ENCODE data around the gene ITPR2. TPM values are rescaled to one million over a fixed set of nuclear protein-coding genes. Genes with fewer than 3 reads are reported as not detected.
A peak's percentile ranks its signal among the peaks of the same experiment; 100 is the strongest.
"Not testable (repeated sequence)": the region's sequence is repeated elsewhere in the genome, so short reads cannot be mapped to it uniquely, and the experiment has no call there.

Gene ITPR2
- total RNA-seq, 1 experiment from 2014 or later = 26.0 TPM

- Histone ChIP-seq H3K4me2 (no peak overlapping the region), H3K79me2 (ENCODE audit: low read depth) (peaks cover 1% of the 10 kb centered on the region; the same call in 1 of the 2 replicates), H3K9me2 (ENCODE audit: insufficient read depth) (no peaks in the 10 kb centered on the region), H2AFZ (no peak overlapping the region), H3K27me3 (ENCODE audit: insufficient read depth, low read depth) (no peaks in the 10 kb centered on the region), H3K4me3 (no peak overlapping the region), H4K20me1 (ENCODE audit: insufficient read depth) (no peaks in the 10 kb centered on the region), H3K27ac (no peak overlapping the region), H3K9me3 (ENCODE audit: insufficient read depth, low read depth) (no peaks in the 10 kb centered on the region), H3F3A (ENCODE audit: insufficient read depth, low read depth) (peaks cover 9% of the 10 kb centered on the region; the same call in 1 of the 2 replicates), H3K4me1 (replicated peaks; ENCODE audit: insufficient read depth) (peaks cover 7% of the 10 kb centered on the region), H3K36me3 (ENCODE audit: low read depth) (no peaks in the 10 kb centered on the region)
- DNase-seq = no peak
- BruUV-seq (replicated peaks) = no TSS peak
- POLR2A ChIA-PET (ENCODE audit: unreplicated experiment) = interaction anchor here (0.7 kb wide), 1 partner anchor 561 kb away, joined by 6 read pairs; no protein-coding TSS in a partner anchor
- TF ChIP-seq, protein P1, sequence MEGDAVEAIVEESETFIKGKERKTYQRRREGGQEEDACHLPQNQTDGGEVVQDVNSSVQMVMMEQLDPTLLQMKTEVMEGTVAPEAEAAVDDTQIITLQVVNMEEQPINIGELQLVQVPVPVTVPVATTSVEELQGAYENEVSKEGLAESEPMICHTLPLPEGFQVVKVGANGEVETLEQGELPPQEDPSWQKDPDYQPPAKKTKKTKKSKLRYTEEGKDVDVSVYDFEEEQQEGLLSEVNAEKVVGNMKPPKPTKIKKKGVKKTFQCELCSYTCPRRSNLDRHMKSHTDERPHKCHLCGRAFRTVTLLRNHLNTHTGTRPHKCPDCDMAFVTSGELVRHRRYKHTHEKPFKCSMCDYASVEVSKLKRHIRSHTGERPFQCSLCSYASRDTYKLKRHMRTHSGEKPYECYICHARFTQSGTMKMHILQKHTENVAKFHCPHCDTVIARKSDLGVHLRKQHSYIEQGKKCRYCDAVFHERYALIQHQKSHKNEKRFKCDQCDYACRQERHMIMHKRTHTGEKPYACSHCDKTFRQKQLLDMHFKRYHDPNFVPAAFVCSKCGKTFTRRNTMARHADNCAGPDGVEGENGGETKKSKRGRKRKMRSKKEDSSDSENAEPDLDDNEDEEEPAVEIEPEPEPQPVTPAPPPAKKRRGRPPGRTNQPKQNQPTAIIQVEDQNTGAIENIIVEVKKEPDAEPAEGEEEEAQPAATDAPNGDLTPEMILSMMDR (conservative IDR thresholded peaks at IDR 0.05) = no peak
- TF ChIP-seq EZH2 (IDR thresholded peaks at IDR 0.05; ENCODE audit: low read depth) = no peak
- intact Hi-C loops (cut with micrococcal nuclease; ENCODE audit: unreplicated experiment) = loop anchor here (10.0 kb wide), 1 partner anchor 561 kb away; no protein-coding TSS in a partner anchor
- CTCF ChIA-PET = no interaction called here
These were observed 3.2 kb upstream of the ITPR2 start for GRCh38 chr12:26836201-26836600.

DNA sequence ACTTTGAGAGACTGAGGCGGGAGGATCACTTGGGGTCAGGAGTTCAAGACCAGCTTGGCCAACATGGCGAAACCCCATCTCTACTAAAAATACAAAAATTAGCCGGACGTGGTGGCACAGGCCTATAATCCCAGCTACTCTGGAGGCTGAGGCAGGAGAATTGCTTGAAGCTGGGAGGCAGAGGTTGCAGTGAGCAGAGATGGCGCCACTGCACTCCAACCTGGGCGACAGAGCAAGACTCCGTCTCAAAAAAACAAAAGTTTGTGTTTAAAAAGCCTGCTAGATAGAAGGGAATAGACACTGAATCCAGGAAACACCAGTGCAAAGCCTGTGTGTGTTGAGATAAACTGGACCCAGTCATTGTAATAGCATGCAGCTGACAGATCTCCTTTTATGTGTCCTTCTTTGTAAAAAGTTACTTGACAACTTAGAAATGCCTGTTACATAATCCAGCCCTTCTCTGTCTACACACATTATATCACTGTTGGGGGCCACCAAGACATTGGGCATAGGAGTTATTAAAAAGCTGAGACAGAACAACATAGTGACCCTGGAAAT is 1.6 kb upstream of the ITPR2 start:
- H3K27me3 ChIP-seq (ENCODE audit: insufficient read depth, low read depth); H2AFZ ChIP-seq; H3K9me2 ChIP-seq (ENCODE audit: insufficient read depth); BruUV-seq (replicated peaks); H3K36me3 ChIP-seq (ENCODE audit: low read depth); H4K20me1 ChIP-seq (ENCODE audit: insufficient read depth); DNase-seq; H3F3A ChIP-seq (ENCODE audit: insufficient read depth, low read depth); H3K9me3 ChIP-seq (ENCODE audit: insufficient read depth, low read depth); H3K27ac ChIP-seq; POLR2A ChIA-PET (ENCODE audit: unreplicated experiment): not testable (repeated sequence)
- Histone ChIP-seq H3K4me1 (replicated peaks; ENCODE audit: insufficient read depth) (peaks cover 14% of the 10 kb centered on the region), H3K4me2 (peak overlapping the region; percentile 90; the same call in 1 of the 2 replicates), H3K79me2 (ENCODE audit: low read depth) (peaks cover 17% of the 10 kb centered on the region), H3K4me3 (peak overlapping the region; percentile 83; the same call in 1 of the 2 replicates)
- intact Hi-C loops (cut with micrococcal nuclease; ENCODE audit: unreplicated experiment) = loop anchor here (5.0 to 10.0 kb wide), 2 partner anchors 127 to 560 kb away; no protein-coding TSS in a partner anchor
- CTCF ChIA-PET = interaction anchor here (0.5 to 1.4 kb wide), 2 partner anchors 44 to 668 kb away, joined by 3 to 5 read pairs; no protein-coding TSS in a partner anchor

- Histone ChIP-seq H3K27ac (no peak overlapping the region), H2AFZ (peak overlapping the region; percentile 84), H3F3A (ENCODE audit: insufficient read depth, low read depth) (peaks cover 9% of the 10 kb centered on the region; the same call in 1 of the 2 replicates), H3K4me1 (replicated peaks; ENCODE audit: insufficient read depth) (peaks cover 14% of the 10 kb centered on the region), H3K79me2 (ENCODE audit: low read depth) (peaks cover 21% of the 10 kb centered on the region), H3K4me2 (peak overlapping the region; percentile 90), H3K9me3 (ENCODE audit: insufficient read depth, low read depth) (no peaks in the 10 kb centered on the region), H3K4me3 (peak overlapping the region; percentile 83), H4K20me1 (ENCODE audit: insufficient read depth) (no peaks in the 10 kb centered on the region), H3K9me2 (ENCODE audit: insufficient read depth) (no peaks in the 10 kb centered on the region), H3K27me3 (ENCODE audit: insufficient read depth, low read depth) (no peaks in the 10 kb centered on the region), H3K36me3 (ENCODE audit: low read depth) (no peaks in the 10 kb centered on the region)
- intact Hi-C loops (cut with micrococcal nuclease; ENCODE audit: unreplicated experiment) = loop anchor here (1.0 to 10.0 kb wide), 5 partner anchors 89 to 733 kb away; partner anchors contain the start of gene TM7SF3
- BruUV-seq (replicated peaks) = TSS peak; percentile 83
- peak; percentile 56 to 62 for DNase-seq
- POLR2A ChIA-PET (ENCODE audit: unreplicated experiment) = interaction anchor here (0.6 to 0.7 kb wide), 6 partner anchors 14 to 873 kb away, joined by 3 to 7 read pairs (median 4); no protein-coding TSS in a partner anchor
- CTCF ChIA-PET = interaction anchor here (0.5 to 1.4 kb wide), 6 partner anchors 12 to 1842 kb away, joined by 3 to 5 read pairs (median 4); partner anchors contain the start of gene TM7SF3
- no peak for TF ChIP-seq EZH2 (IDR thresholded peaks at IDR 0.05; ENCODE audit: low read depth)
- TF ChIP-seq, protein P1 (conservative IDR thresholded peaks at IDR 0.05) = no peak
These were observed 923 bp upstream of the ITPR2 start for GRCh38 chr12:26833743-26834490.

Measured in PC-9 (cell line).